ENCODE data around the gene MED13L. TPM values are rescaled to one million over a fixed set of nuclear protein-coding genes. Genes with fewer than 3 reads are reported as not detected.

MED13L gene
- total and polyA plus RNA-seq, 4 donors = 52.2 to 196 (median 88.6) TPM

DNA sequence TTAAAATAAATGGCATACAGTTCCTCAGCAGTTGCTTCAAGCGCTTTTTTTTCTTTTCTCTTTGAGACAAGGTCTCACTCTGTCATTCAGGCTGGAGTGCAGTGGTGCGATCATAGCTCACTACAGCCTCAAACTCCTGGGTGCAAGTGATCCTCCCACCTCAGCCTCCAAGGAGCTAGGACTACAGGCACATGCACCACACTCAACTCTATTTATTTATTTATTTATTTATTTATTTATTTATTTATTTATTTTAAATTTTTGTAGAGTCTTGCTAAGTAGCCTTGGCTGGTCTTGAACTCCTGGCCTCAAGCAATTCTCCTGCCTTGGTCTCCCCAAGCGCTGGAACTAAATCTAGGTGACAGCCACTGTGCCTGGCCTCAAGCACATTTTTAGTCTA is 132.0 kb downstream of the MED13L start:
- peaks cover 3% of the 10 kb centered on the region for H3K4me1 ChIP-seq (ENCODE audit: control insufficient read depth, insufficient read depth, low read length)

DNA sequence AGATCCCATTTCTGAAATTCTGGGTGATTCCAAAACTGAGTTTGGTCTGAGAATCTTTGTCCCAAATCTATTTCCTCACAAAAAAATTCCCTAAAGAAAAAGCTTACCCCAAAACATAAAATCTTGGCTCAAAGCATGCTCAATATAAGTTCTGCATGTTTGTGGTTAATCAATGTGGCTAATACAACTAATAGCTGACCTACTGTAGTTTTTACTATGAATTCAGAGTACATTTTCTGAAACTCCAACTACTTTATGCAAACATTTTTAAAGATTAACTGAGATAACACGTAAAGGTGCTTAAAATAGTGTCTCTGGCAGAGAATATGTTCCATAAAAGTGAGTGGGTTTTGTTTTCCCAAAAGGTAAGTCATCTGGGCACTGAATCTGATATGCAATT is 133.1 kb downstream of the MED13L start:
- Histone ChIP-seq H3K4me3 (ENCODE audit: low read depth, low read length) (no peak overlapping the region), H3K36me3 (ENCODE audit: control insufficient read depth, insufficient read depth, low read length) (no peaks in the 10 kb centered on the region), H3K4me1 (ENCODE audit: control insufficient read depth, insufficient read depth, low read length) (peaks cover 3% of the 10 kb centered on the region), H3K9me3 (ENCODE audit: control insufficient read depth, insufficient read depth, low read length) (no peaks in the 10 kb centered on the region), H3K27me3 (ENCODE audit: control insufficient read depth, insufficient read depth, low read length) (no peaks in the 10 kb centered on the region), H3K27ac (ENCODE audit: low read depth, low read length) (no peak overlapping the region)
- WGBS (ENCODE audit: insufficient coverage) = no CpG with 5 or more reads among the region's 1 CpG
- no peak for DNase-seq (ENCODE audit: low read depth in 4 of 6, low spot score in 6 of 6)

More for the DNA sequence above, 132.0 kb downstream of the MED13L start:
- no peak overlapping the region for H3K27ac ChIP-seq (ENCODE audit: low read depth, low read length)
- H3K27me3 ChIP-seq (ENCODE audit: control insufficient read depth, insufficient read depth, low read length) = no peaks in the 10 kb centered on the region
- WGBS (ENCODE audit: insufficient coverage) = 100% methylated on average over 3 of the region's 3 CpGs
- H3K4me3 ChIP-seq (ENCODE audit: low read depth, low read length) = no peak overlapping the region
- no peak for DNase-seq (ENCODE audit: low read depth in 4 of 6, low spot score in 6 of 6)
- H3K36me3 ChIP-seq (ENCODE audit: control insufficient read depth, insufficient read depth, low read length) = no peaks in the 10 kb centered on the region
- H3K9me3 ChIP-seq (ENCODE audit: control insufficient read depth, insufficient read depth, low read length) = no peaks in the 10 kb centered on the region

DNA sequence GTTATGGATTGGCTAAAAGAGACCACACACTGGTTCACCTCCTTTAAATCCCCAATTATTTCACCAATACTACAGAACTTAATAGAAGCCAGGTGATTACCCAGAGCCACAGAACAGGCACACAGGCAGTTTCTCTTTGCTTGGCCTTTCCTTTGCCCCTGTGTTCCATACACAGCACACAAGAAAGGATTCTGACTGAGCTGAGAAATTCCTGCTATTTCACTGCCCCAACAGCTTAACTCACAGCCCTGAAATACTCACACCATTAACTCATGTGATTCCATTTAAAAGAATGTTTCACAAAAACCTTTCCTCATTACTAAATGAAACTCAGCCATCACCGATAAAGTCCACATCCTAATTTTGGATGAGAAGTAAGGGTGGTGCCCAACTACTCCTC is 133.6 kb downstream of the MED13L start:
- Histone ChIP-seq H3K4me3 (ENCODE audit: low read depth, low read length) (no peak overlapping the region), H3K4me1 (ENCODE audit: control insufficient read depth, insufficient read depth, low read length) (peaks cover 3% of the 10 kb centered on the region), H3K36me3 (ENCODE audit: control insufficient read depth, insufficient read depth, low read length) (no peaks in the 10 kb centered on the region), H3K9me3 (ENCODE audit: control insufficient read depth, insufficient read depth, low read length) (no peaks in the 10 kb centered on the region), H3K27ac (ENCODE audit: low read depth, low read length) (no peak overlapping the region), H3K27me3 (ENCODE audit: control insufficient read depth, insufficient read depth, low read length) (no peaks in the 10 kb centered on the region)
- no peak for DNase-seq (ENCODE audit: low read depth in 4 of 6, low spot score in 6 of 6)
- no CpG with 5 or more reads among the region's 1 CpG for WGBS (ENCODE audit: insufficient coverage)

DNA sequence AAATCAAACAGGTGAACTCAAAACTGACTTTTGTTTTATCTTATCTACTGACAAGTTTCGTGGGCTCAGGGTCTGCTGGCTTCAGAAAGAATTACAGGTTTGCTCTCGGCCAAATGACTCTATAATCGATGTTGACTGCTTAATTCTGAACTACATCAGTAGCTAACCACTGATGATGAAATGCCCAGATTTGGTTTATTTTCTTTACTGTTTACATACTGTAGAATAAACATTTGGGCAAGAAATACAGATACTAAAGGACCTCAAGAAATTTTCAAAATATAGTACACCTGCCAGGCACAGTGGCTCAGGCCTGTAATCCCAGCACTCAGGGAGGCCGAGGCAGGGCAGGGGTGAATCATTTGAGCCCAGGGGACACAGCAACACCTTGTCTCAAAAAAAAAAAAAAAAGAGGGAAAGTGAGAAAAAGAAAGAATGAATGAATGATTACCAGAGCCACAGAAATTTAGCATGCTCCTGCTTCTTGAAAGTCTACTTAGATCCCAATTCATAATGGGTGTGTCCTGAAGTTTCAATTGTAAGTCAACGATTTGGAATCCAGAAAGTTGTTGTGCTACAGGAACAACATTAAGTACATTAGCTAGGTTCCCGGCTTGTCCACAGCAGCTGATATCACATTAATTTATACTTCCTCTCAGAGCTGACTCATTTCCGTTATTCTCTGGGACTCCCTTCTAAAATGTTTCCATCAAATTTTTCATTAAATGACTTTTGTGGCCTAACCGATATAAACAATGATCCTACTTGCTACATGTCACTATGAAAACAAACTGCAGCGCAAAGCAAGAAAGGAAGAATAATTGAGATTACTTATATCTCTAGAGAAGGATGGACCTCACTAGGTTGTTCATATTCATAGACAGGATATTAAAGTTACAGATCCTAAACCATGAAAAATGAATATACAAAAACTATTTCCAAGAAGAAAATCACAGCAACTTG is 134.3 kb downstream of the MED13L start:
- no peaks in the 10 kb centered on the region for H3K9me3 ChIP-seq (ENCODE audit: control insufficient read depth, insufficient read depth, low read length)
- no peaks in the 10 kb centered on the region for H3K36me3 ChIP-seq (ENCODE audit: control insufficient read depth, insufficient read depth, low read length)
- H3K27ac ChIP-seq (ENCODE audit: low read depth, low read length) = no peak overlapping the region
- peaks cover 3% of the 10 kb centered on the region for H3K4me1 ChIP-seq (ENCODE audit: control insufficient read depth, insufficient read depth, low read length)
- no peak for DNase-seq (ENCODE audit: low read depth in 4 of 6, low spot score in 6 of 6)
- H3K4me3 ChIP-seq (ENCODE audit: low read depth, low read length) = no peak overlapping the region
- H3K27me3 ChIP-seq (ENCODE audit: control insufficient read depth, insufficient read depth, low read length) = no peaks in the 10 kb centered on the region
- no CpG with 5 or more reads among the region's 9 CpGs for WGBS (ENCODE audit: insufficient coverage)

DNA sequence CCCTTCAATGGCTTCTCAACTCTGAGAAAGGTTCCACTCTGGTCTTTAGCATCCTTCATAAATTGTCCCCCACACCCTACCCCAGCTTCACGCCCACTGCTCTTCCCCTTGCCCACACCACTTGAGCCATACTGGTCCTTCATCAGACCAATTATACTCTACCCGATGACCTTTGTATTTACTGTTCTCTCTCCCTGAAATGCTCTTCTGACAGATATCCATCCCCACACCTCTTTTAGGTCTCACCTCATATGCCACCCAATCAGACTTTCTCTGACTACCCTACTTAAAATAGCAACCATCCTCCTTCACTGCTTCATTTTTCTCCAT is 135.7 kb downstream of the MED13L start:
- WGBS (ENCODE audit: insufficient coverage) = 97% methylated on average over 2 of the region's 2 CpGs
- DNase-seq (ENCODE audit: low read depth in 4 of 6, low spot score in 6 of 6) = no peak
- Histone ChIP-seq H3K36me3 (ENCODE audit: control insufficient read depth, insufficient read depth, low read length) (no peaks in the 10 kb centered on the region), H3K4me1 (ENCODE audit: control insufficient read depth, insufficient read depth, low read length) (peaks cover 3% of the 10 kb centered on the region), H3K9me3 (ENCODE audit: control insufficient read depth, insufficient read depth, low read length) (no peaks in the 10 kb centered on the region), H3K27ac (ENCODE audit: low read depth, low read length) (no peak overlapping the region), H3K27me3 (ENCODE audit: control insufficient read depth, insufficient read depth, low read length) (no peaks in the 10 kb centered on the region), H3K4me3 (ENCODE audit: low read depth, low read length) (no peak overlapping the region)

DNA sequence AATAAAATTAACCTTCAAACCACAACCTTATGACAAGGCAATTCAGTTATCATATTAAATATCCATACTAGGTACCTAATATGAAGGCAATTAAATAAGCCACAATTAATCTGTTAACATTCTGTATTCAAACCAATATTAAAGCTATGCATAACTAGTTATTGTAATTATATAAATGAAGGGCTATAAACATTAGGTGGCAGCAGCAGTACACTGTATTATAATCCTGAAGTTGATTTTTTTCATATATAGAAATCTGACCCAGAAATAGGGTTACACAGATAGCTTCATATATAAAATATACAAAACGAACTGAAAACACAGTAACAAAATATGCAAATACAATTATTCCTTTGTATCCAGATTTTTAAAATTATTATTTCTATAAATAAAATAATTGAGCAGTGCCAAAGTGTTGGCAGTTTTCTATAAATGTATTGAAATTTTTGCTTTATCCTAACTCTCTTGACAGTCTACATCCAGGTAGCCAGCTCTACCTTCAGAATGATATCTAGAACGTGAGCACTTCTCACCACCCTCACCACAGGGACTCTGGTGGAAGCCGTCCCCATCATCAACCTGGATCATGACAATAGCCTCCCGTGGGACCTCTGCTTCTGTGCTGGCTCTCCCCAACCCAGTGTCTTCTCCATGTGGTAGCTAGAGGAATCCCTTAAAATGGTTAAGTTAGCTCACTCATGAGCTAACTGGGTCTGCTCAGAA is 136.2 kb downstream of the MED13L start:
- DNase-seq (ENCODE audit: low read depth in 4 of 6, low spot score in 6 of 6) = peak in 1 of 6 donors; percentile 67
- Histone ChIP-seq H3K27me3 (ENCODE audit: control insufficient read depth, insufficient read depth, low read length) (no peaks in the 10 kb centered on the region), H3K9me3 (ENCODE audit: control insufficient read depth, insufficient read depth, low read length) (no peaks in the 10 kb centered on the region), H3K4me3 (ENCODE audit: low read depth, low read length) (no peak overlapping the region), H3K27ac (ENCODE audit: low read depth, low read length) (no peak overlapping the region), H3K36me3 (ENCODE audit: control insufficient read depth, insufficient read depth, low read length) (no peaks in the 10 kb centered on the region), H3K4me1 (ENCODE audit: control insufficient read depth, insufficient read depth, low read length) (peaks cover 3% of the 10 kb centered on the region)
- WGBS (ENCODE audit: insufficient coverage) = 81% methylated on average over 3 of the region's 4 CpGs

DNA sequence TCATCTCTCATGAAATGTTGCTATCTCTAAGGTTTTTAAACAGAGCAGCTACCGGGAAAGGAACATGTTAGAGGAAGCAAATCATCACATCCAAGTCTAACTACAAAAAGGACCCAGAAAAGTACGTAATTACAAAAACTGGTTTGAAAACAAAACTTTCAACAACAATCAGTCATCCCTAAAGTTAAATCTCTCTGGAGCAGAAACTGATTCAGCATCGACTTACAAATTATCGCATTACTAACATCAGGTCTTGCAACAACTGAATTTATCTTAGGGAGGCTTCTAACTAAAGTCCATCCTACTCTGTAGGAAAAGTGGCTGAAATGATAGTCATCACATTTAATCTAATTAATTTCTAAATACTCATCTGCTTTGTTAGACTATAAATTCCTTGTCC is 137.0 kb downstream of the MED13L start:
- Histone ChIP-seq H3K36me3 (ENCODE audit: control insufficient read depth, insufficient read depth, low read length) (no peaks in the 10 kb centered on the region), H3K9me3 (ENCODE audit: control insufficient read depth, insufficient read depth, low read length) (no peaks in the 10 kb centered on the region), H3K27ac (ENCODE audit: low read depth, low read length) (no peak overlapping the region), H3K4me1 (ENCODE audit: control insufficient read depth, insufficient read depth, low read length) (peaks cover 3% of the 10 kb centered on the region), H3K4me3 (ENCODE audit: low read depth, low read length) (no peak overlapping the region), H3K27me3 (ENCODE audit: control insufficient read depth, insufficient read depth, low read length) (no peaks in the 10 kb centered on the region)
- no peak for DNase-seq (ENCODE audit: low read depth in 4 of 6, low spot score in 6 of 6)
- WGBS (ENCODE audit: insufficient coverage) = no CpG with 5 or more reads among the region's 4 CpGs

DNA sequence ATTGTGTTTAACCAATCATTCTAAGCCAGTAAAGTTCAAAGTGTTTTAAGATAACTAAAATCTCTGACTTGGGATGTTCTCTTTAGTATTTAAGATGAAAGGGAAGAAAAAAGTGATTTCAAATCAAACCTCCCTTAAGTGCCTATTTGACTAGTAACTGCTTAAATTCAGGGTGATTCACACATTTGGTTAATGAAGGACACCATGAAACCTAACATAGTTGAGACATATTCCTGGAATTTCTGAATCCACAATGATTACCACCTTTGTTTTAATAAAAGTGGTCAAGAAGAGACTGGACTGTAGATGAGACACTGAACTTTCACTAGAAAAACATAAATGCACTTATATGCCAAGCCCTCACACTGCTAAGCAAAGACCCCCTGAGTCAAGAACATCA is 138.7 kb downstream of the MED13L start:
- no peaks in the 10 kb centered on the region for H3K27me3 ChIP-seq (ENCODE audit: control insufficient read depth, insufficient read depth, low read length)
- no peak overlapping the region for H3K4me3 ChIP-seq (ENCODE audit: low read depth, low read length)
- no peak for DNase-seq (ENCODE audit: low read depth in 4 of 6, low spot score in 6 of 6)
- no peaks in the 10 kb centered on the region for H3K9me3 ChIP-seq (ENCODE audit: control insufficient read depth, insufficient read depth, low read length)
- H3K27ac ChIP-seq (ENCODE audit: low read depth, low read length) = no peak overlapping the region
- H3K4me1 ChIP-seq (ENCODE audit: control insufficient read depth, insufficient read depth, low read length) = peaks cover 4% of the 10 kb centered on the region
- H3K36me3 ChIP-seq (ENCODE audit: control insufficient read depth, insufficient read depth, low read length) = no peaks in the 10 kb centered on the region

DNA sequence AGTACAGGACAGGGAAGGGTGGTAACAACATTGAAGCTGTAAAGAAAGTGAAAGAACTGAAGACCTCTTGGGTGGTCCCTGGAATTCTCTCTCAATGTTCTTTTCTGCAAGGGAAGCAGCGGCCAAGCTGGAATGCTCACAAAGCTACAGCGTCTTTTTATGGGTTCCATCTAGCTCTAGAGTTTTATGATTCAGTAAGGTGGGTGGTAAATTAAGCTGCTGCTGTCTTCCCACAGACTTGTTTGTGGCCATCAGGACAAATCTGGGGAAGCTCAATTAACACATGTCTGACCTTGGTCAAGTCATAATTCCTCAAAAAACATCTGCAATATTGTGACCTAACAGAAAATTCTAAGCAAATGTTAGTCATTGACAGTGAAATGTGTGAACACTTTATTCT is 139.1 kb downstream of the MED13L start:
- H3K27ac ChIP-seq (ENCODE audit: low read depth, low read length) = no peak overlapping the region
- 14% methylated on average over 2 of the region's 2 CpGs for WGBS (ENCODE audit: insufficient coverage)
- DNase-seq (ENCODE audit: low read depth in 4 of 6, low spot score in 6 of 6) = peak in 1 of 6 donors; percentile 50
- H3K4me3 ChIP-seq (ENCODE audit: low read depth, low read length) = no peak overlapping the region
- H3K9me3 ChIP-seq (ENCODE audit: control insufficient read depth, insufficient read depth, low read length) = no peaks in the 10 kb centered on the region
- H3K27me3 ChIP-seq (ENCODE audit: control insufficient read depth, insufficient read depth, low read length) = no peaks in the 10 kb centered on the region
- peaks cover 8% of the 10 kb centered on the region for H3K4me1 ChIP-seq (ENCODE audit: control insufficient read depth, insufficient read depth, low read length)
- H3K36me3 ChIP-seq (ENCODE audit: control insufficient read depth, insufficient read depth, low read length) = no peaks in the 10 kb centered on the region

DNA sequence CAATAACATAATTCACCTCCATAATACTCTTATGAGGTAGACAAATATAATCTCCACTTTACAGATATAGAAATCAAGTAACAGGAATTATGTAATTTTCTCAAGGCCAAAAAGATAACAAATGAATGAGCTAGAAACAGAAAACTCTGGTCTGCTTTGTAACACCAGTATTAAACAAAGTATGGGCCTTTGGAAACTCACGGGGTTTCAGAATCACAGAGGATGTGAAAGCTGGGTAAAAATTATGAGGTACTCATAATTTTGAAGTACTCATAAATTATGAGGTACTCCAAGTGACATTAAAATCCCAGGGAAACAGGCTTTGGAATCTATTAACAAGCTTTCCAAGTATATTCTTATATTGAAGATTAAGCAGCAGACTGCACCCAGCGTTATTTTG is 140.2 kb downstream of the MED13L start:
- no peak overlapping the region for H3K4me3 ChIP-seq (ENCODE audit: low read depth, low read length)
- H3K27me3 ChIP-seq (ENCODE audit: control insufficient read depth, insufficient read depth, low read length) = no peaks in the 10 kb centered on the region
- H3K9me3 ChIP-seq (ENCODE audit: control insufficient read depth, insufficient read depth, low read length) = no peaks in the 10 kb centered on the region
- no peak overlapping the region for H3K27ac ChIP-seq (ENCODE audit: low read depth, low read length)
- no peak for DNase-seq (ENCODE audit: low read depth in 4 of 6, low spot score in 6 of 6)
- H3K4me1 ChIP-seq (ENCODE audit: control insufficient read depth, insufficient read depth, low read length) = peaks cover 7% of the 10 kb centered on the region
- no peaks in the 10 kb centered on the region for H3K36me3 ChIP-seq (ENCODE audit: control insufficient read depth, insufficient read depth, low read length)
- no CpG with 5 or more reads among the region's 2 CpGs for WGBS (ENCODE audit: insufficient coverage)

Measured in spinal cord (tissue), 10 donors.